Left ventricle myocardium inferior (tissue), 1 donor: ENCODE data around the gene TMEM45A. TPM values are rescaled to one million over a fixed set of nuclear protein-coding genes. Genes with fewer than 3 reads are reported as not detected.

Experiments
- DNase-seq: peaks from one replicate; pipeline ENCODE4 v3.0.0-alpha.2; 2020
- H3K27ac ChIP-seq: fragments of 200-600 bp; replicated peaks from 2 replicates; pipeline ENCODE4 v1.8.0; 2021
- H3K27me3 ChIP-seq: fragments of 200-600 bp; 2 replicates; pipeline ENCODE4 v1.8.0; 2021; ENCODE audit warnings: low read depth
- H3K36me3 ChIP-seq: fragments of 200-600 bp; 2 replicates; pipeline ENCODE4 v1.8.0; 2021
- H3K4me1 ChIP-seq: fragments of 200-600 bp; 2 replicates; pipeline ENCODE4 v1.8.0; 2021
- H3K4me3 ChIP-seq: fragments of 200-600 bp; 2 replicates; pipeline ENCODE4 v1.8.0; 2021; ENCODE audit warnings: mild to moderate bottlenecking, moderate library complexity
- H3K9me3 ChIP-seq: fragments of 200-600 bp; replicated peaks from 2 replicates; pipeline ENCODE4 v1.8.0; 2021
- CTCF ChIP-seq: fragments of 200-600 bp; IDR thresholded peaks from 2 replicates; pipeline ENCODE4 v1.8.0; 2021; ENCODE audit warnings: antibody characterized with exemption, mild to moderate bottlenecking, borderline replicate concordance
- intact Hi-C: fragments of 100-400 bp; cut with micrococcal nuclease; formaldehyde crosslinking; loops from one replicate; pipeline ENCODE4 v1.11.0; 2022
- total RNA-seq: library from RNA; stranded (reverse); fragmentation: NEBNext Ultra II Directional; extraction: Animal tissue kit (Norgen Biotek cat#: 25700); gene quantifications from one replicate; pipeline ENCODE4 v1.2.1, GENCODE V29; 2021
- donor health status: DM: no; HTN: yes; CAD: no; lungs with severe emphysema.

TMEM45A gene
- total RNA-seq, 1 donor from 2014 or later: 3.2 TPM

GRCh38 chr3:100586832-100587231 lies 94.4 kb downstream of the TMEM45A start:
- no peak for TF ChIP-seq CTCF
- no peaks in the 10 kb centered on the region for H3K36me3 ChIP-seq
- H3K27ac ChIP-seq: no peak overlapping the region
- H3K27me3 ChIP-seq: no peaks in the 10 kb centered on the region
- H3K4me3 ChIP-seq: no peak overlapping the region
- DNase-seq: no peak
- intact Hi-C loops: loop anchor here (10.0 kb wide), 1 partner anchor 752 kb away; no protein-coding TSS in a partner anchor
- no peaks in the 10 kb centered on the region for H3K4me1 ChIP-seq
- H3K9me3 ChIP-seq: no peaks in the 10 kb centered on the region

GRCh38 chr3:100588251-100588650 lies 95.8 kb downstream of the TMEM45A start:
- Histone ChIP-seq H3K27ac (no peak overlapping the region), H3K36me3 (no peaks in the 10 kb centered on the region), H3K9me3 (no peaks in the 10 kb centered on the region), H3K4me3 (no peak overlapping the region), H3K4me1 (no peaks in the 10 kb centered on the region), H3K27me3 (no peaks in the 10 kb centered on the region)
- intact Hi-C loops: loop anchor here (10.0 kb wide), 1 partner anchor 753 kb away; no protein-coding TSS in a partner anchor
- no peak for TF ChIP-seq CTCF
- no peak for DNase-seq

GRCh38 chr3:100590114-100590839 lies 97.9 kb downstream of the TMEM45A start:
- H3K27me3 ChIP-seq: no peaks in the 10 kb centered on the region
- H3K27ac ChIP-seq: no peak overlapping the region
- no peaks in the 10 kb centered on the region for H3K9me3 ChIP-seq
- TF ChIP-seq CTCF: peak; percentile 89
- H3K4me3 ChIP-seq: no peak overlapping the region
- no peaks in the 10 kb centered on the region for H3K4me1 ChIP-seq
- intact Hi-C loops: loop anchor here (5.0 kb wide), 1 partner anchor 128 kb away; no protein-coding TSS in a partner anchor
- no peaks in the 10 kb centered on the region for H3K36me3 ChIP-seq
- DNase-seq: no peak

GRCh38 chr3:100590840-100591147 lies 98.4 kb downstream of the TMEM45A start:
- Histone ChIP-seq H3K27me3 (no peaks in the 10 kb centered on the region), H3K4me3 (no peak overlapping the region), H3K4me1 (no peaks in the 10 kb centered on the region), H3K36me3 (no peaks in the 10 kb centered on the region), H3K27ac (no peak overlapping the region), H3K9me3 (no peaks in the 10 kb centered on the region)
- intact Hi-C loops: loop anchor here (5.0 kb wide), 1 partner anchor 128 kb away; no protein-coding TSS in a partner anchor
- no peak for DNase-seq
- no peak for TF ChIP-seq CTCF

- Histone ChIP-seq H3K4me3 (no peak overlapping the region), H3K27ac (no peak overlapping the region), H3K4me1 (no peaks in the 10 kb centered on the region), H3K27me3 (no peaks in the 10 kb centered on the region), H3K36me3 (no peaks in the 10 kb centered on the region), H3K9me3 (no peaks in the 10 kb centered on the region)
- TF ChIP-seq CTCF: no peak
- DNase-seq: no peak
- intact Hi-C loops: loop anchor here (5.0 kb wide), 1 partner anchor 129 kb away; no protein-coding TSS in a partner anchor
These were observed 99.0 kb downstream of the TMEM45A start for GRCh38 chr3:100591411-100591810.
